Activated naive CD4-positive, alpha-beta T cell (primary cell): ENCODE results near the gene ZC3H12C.
A peak's percentile ranks its signal among the peaks of the same experiment; 100 is the strongest.

ENCODE experiments used
- DNase-seq, 4 experiments: peaks; one replicate each; lab custom pipeline; 2025; lab: John Stamatoyannopoulos, UW

Gene ZC3H12C

GRCh38 chr11:110152199-110152598 lies 59.0 kb downstream of the ZC3H12C start:
- no peak for DNase-seq

GRCh38 chr11:110153474-110153873 lies 60.3 kb downstream of the ZC3H12C start:
- DNase-seq: no peak

- DNase-seq: no peak
Observed at GRCh38 chr11:110156503-110156902, 63.3 kb downstream of the ZC3H12C start.

GRCh38 chr11:110158317-110159200 lies 65.4 kb downstream of the ZC3H12C start:
- DNase-seq: no peak

- no peak for DNase-seq
Observed at GRCh38 chr11:110159476-110159875, 66.3 kb downstream of the ZC3H12C start.

GRCh38 chr11:110160016-110160415 lies 66.8 kb downstream of the ZC3H12C start:
- no peak for DNase-seq

- no peak for DNase-seq
Observed at GRCh38 chr11:110160437-110160836, 67.2 kb downstream of the ZC3H12C start.

GRCh38 chr11:110161061-110161460 lies 67.9 kb downstream of the ZC3H12C start:
- DNase-seq: no peak

GRCh38 chr11:110162216-110162615 lies 69.0 kb downstream of the ZC3H12C start:
- no peak for DNase-seq

- DNase-seq: no peak
Observed at GRCh38 chr11:110165039-110165925, 72.1 kb downstream of the ZC3H12C start.

- no peak for DNase-seq
Observed at GRCh38 chr11:110168033-110168803, 75.0 kb downstream of the ZC3H12C start.

GRCh38 chr11:110169738-110170137 lies 76.5 kb downstream of the ZC3H12C start:
- no peak for DNase-seq

GRCh38 chr11:110172468-110173065 lies 79.4 kb downstream of the ZC3H12C start:
- DNase-seq: no peak

GRCh38 chr11:110173811-110174644 lies 80.8 kb downstream of the ZC3H12C start:
- DNase-seq: peak in 3 of 4 experiments; percentile 14 to 40 (median 18)

GRCh38 chr11:110174645-110175310 lies 81.6 kb downstream of the ZC3H12C start:
- DNase-seq: no peak

- no peak for DNase-seq
Observed at GRCh38 chr11:110176366-110177085, 83.3 kb downstream of the ZC3H12C start.

GRCh38 chr11:110177086-110177456 lies 83.9 kb downstream of the ZC3H12C start:
- no peak for DNase-seq

GRCh38 chr11:110179064-110179463 lies 85.9 kb downstream of the ZC3H12C start:
- no peak for DNase-seq

GRCh38 chr11:110182886-110183285 lies 89.7 kb downstream of the ZC3H12C start:
- DNase-seq: no peak

GRCh38 chr11:110184456-110184855 lies 91.3 kb downstream of the ZC3H12C start:
- no peak for DNase-seq
